HG03457 (cell line): ENCODE results near the gene P2RX4.
"Not testable (repeated sequence)": the region's sequence is repeated elsewhere in the genome, so short reads cannot be mapped to it uniquely, and the experiment has no call there.

ENCODE experiments used
- ATAC-seq: cut with Tn5 transposase; IDR thresholded peaks from one replicate; pipeline ENCODE4 v1.9.1; 2021; ENCODE audit warnings: moderate number of reproducible peaks; ENCODE audit not compliant: unreplicated experiment

Gene P2RX4, protein sequence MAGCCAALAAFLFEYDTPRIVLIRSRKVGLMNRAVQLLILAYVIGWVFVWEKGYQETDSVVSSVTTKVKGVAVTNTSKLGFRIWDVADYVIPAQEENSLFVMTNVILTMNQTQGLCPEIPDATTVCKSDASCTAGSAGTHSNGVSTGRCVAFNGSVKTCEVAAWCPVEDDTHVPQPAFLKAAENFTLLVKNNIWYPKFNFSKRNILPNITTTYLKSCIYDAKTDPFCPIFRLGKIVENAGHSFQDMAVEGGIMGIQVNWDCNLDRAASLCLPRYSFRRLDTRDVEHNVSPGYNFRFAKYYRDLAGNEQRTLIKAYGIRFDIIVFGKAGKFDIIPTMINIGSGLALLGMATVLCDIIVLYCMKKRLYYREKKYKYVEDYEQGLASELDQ

DNA sequence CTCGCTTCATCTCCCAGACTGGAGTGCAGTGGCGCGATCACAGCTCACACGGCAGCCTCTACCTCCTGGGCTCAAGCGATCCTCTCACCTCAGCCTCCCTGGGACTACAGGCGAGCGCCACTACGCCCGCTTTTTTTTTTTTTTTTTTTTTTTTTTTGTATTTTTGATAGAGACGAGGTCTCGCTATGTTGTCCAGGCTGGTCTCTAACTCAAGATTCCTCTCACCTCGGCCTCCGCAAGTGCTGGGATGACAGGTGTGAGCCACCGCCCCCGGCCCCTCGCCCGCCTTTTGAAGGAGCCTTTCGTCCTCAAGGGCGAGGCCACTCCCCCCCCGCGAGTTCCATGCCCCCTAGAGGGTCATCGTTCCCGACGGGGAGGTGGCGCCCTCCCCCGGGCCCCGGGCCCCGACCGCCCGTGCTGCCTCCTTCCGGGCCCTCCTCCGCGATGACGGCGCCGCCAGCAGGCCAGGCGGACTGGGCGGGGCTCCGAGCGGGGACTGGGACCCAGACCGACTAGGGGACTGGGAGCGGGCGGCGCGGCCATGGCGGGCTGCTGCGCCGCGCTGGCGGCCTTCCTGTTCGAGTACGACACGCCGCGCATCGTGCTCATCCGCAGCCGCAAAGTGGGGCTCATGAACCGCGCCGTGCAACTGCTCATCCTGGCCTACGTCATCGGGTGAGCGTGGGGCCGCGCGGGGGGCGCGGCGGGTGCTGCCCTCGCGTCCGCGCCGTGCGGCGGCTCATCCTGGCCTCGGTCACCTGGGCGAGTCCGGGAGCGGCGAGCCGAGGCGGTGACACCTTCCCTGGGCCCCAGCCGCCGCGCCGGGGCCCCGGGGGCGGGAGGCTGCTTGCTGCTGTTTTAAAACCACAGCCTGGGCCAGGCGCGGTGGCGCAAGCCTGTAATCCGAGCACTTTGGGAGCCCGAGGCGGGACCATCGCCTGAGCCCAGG lies at the start of gene P2RX4:
TSS of gene P2RX4 (plus strand) at position 506 of the 949 bp plus-strand sequence. CDS start at position 542, 36 bp downstream.
- peak; percentile 75 for ATAC-seq

DNA sequence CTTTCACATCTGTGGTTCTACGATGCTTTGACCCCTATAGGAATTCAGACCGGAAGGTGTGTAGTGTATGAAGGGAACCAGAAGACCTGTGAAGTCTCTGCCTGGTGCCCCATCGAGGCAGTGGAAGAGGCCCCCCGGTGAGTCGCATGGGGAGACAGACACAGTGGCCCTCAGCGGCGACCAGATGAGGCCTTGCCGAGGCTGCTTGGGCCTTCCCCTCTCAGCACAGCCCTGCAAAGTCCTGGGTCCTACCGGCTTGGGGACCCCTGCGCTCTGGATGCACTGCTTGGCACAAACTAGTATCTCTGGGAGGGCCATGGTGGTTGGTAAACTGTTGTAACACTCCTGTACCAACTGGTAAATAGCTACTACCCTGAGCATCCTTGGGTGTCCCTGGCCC lies 47.5 kb upstream of the P2RX4 start:
- no peak for ATAC-seq

DNA sequence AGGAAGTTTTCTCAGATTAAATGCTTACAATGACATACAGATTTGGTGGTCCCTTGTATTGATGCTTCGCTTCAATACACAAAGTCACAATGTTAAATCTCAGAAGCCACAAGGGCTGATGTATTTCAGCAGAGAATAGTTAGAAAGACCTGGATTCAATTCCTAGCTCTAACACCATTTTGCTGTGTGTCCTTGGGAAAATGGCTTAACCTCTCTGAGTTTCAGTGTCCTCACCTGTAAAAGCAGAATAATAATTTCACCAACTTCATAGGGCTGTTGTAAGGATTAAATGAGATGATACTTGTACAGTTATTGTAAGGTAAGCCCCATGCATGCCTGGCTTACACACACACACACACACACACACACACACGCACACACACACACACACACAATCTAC lies 46.9 kb upstream of the P2RX4 start:
- no peak for ATAC-seq

DNA sequence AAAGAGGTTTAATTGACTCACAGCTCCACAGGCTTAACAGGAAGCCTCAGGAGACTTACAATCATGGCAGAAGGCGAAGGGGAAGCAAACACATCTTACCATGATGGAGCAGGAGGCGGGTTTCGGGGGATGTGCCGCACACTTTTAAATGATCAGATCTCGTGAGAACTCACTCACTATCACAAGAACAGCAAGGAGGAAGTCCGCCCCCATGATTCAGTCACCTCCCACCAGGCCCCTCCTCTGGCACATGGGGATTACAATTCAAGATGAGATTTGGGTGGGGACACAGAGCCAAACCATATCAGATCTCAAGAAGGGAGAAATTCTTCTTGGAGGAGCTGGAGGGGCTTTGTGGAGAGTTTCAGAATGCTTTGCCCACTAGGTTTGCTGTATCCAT lies 45.1 kb upstream of the P2RX4 start:
- ATAC-seq, result not testable (repeated sequence)

DNA sequence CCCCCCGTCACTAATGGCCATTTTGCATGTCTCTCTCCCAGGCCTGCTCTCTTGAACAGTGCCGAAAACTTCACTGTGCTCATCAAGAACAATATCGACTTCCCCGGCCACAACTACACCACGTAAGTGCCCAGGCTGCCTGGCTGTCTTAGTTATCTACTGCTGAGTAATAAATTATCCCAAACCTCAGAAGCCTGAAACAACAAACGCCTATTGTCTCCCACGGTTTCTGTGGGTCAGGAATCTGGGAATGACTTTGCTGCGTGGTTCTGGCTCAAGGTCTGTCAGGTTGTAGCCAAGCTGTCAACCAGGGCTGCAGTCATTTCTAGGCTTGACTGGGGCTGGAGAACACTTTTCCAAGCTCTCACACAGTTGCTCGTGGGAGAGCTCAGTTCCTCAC lies 44.6 kb upstream of the P2RX4 start:
- no peak for ATAC-seq

GRCh38 chr12:121166356-121166755 lies 43.6 kb upstream of the P2RX4 start:
- ATAC-seq, result no peak

GRCh38 chr12:121167232-121167820 lies 42.6 kb upstream of the P2RX4 start:
- ATAC-seq, result no peak

DNA sequence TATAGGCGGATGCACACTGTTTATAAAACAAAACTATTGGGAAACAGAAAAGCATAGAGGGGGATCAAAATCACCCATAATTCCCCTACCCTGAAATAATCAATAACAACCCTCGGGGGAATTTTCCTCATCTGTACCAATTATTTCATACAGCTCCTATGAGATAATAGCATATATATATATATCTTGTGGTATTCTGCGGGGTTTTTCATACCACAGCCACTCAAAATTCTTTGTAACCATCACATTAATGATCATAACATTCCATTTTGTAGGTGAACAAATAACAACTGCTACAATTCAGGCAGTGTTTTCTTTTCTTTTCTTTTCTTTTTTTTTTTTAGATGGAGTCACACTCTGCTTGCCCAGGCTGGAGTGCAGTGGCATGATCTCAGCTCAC lies 42.0 kb upstream of the P2RX4 start:
- ATAC-seq, result no peak

DNA sequence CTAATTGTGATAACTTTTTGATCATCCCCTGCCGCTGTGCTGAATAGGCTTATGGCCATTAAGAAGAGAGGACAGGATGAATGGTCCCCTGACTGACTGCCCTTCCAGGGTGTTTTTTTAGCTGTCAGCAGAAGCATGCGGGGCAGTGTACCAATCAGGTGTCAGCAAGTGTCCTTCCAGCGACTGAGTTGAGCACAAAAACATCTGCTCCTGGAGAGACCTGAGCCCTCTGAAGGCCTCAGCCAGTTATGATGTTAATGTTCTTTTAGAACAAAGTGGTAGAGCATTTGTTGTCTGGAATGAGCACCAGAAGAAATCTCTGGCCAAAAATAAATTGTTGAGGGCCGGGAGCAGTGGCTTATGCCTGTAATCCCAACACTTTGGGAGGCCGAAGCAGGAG lies 39.8 kb upstream of the P2RX4 start:
- ATAC-seq, result no peak

GRCh38 chr12:121170611-121171260 lies 39.2 kb upstream of the P2RX4 start:
- ATAC-seq, result no peak

- ATAC-seq, result no peak
Measured at GRCh38 chr12:121172145-121172544, 37.8 kb upstream of the P2RX4 start.

GRCh38 chr12:121175383-121176119 lies 34.4 kb upstream of the P2RX4 start:
- no peak for ATAC-seq

DNA sequence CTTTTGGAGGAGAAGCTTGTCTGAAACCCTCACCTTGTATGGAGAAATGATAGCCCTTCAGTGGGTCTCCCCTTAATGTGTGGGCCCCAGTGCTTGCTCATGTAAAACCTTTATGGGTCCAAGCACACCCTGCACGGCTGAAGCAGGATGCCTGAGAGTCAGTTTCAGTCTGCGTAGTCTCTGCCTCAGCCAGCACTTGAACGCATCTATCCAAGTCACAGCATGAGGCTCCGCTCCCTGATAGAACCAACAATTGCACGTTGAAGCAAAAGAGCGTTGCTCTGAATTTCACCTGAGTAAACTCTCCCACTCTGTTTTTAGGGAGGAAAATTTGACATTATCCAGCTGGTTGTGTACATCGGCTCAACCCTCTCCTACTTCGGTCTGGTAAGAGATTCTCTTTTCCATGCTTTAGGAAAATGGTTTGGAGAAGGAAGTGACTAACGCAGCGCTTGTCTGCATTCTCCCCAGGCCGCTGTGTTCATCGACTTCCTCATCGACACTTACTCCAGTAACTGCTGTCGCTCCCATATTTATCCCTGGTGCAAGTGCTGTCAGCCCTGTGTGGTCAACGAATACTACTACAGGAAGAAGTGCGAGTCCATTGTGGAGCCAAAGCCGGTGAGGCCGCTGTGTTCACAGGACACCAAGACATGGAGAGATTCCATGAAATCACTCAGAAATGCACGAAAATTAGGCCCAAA lies 33.0 kb upstream of the P2RX4 start:
- ATAC-seq, result no peak

DNA sequence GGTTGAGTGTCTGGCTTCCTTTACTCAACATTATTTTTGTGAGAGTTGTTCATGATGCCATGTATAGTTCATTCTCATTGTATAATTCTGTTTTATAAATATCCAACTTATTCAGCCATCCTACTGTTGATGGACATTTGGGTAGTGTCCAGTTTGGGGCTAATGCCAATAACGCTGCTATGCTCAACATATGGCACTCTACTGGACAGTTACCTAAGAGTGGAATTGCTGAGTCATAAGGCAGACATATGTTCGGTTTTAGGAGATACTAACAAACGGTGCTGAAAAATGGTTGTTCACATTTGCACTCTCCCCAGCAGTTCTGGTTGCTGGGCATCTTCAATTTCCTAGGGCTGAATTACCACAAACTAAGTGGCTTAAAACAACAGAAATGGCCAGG lies 28.7 kb upstream of the P2RX4 start:
- ATAC-seq, result no peak

GRCh38 chr12:121182222-121182893 lies 27.6 kb upstream of the P2RX4 start:
- ATAC-seq, result no peak

- no peak for ATAC-seq
Measured at GRCh38 chr12:121184425-121184824, 25.5 kb upstream of the P2RX4 start.

- ATAC-seq, result no peak
Measured at GRCh38 chr12:121184984-121185889, 24.7 kb upstream of the P2RX4 start.

DNA sequence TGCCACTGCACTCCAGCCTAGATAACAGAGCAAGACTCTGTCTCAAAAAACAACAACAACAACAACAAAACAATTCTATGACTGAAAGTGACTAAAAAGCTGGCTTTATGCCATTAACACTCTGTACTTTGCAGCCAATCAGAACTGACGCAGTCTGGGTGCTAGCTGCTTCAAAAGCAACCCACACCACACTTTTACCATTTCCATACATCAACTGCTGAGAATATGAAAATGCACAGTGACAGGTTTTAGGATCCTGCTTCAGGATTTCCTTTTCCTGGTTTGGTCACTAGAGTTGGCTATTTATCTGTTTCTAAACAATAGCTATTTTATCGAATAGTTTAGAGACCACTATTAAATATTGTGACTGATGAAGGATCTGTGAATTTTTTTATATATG lies 23.1 kb upstream of the P2RX4 start:
- no peak for ATAC-seq
